Thyroid gland (tissue), 4 donors: ENCODE measurements around the gene TBC1D1. TPM values are rescaled to one million over a fixed set of nuclear protein-coding genes. Genes with fewer than 3 reads are reported as not detected.

Source experiments
- DNase-seq, 2 donors: peaks; one replicate each; pipeline ENCODE4 v3.0.0-alpha.2; 2019
- H3K27ac ChIP-seq, 3 donors: fragments of 200-600 bp; sonication (generic); 1 replicate in 2 of 3; 2 replicates in 1 of 3; pipeline ENCODE4 v1.5.1; 2016 to 2019; ENCODE audit warnings: mild to moderate bottlenecking in 1 of 3, moderate library complexity in 1 of 3
- H3K27me3 ChIP-seq: fragments of 200-600 bp; sonication (generic); one replicate; pipeline ENCODE4 v1.5.1; 2019
- H3K36me3 ChIP-seq, 2 donors: fragments of 200-600 bp; sonication (generic); one replicate each; pipeline ENCODE4 v1.5.1; 2016 to 2019
- H3K4me1 ChIP-seq, 2 donors: fragments of 200-600 bp; sonication (generic); one replicate each; pipeline ENCODE4 v1.5.1; 2017 to 2019
- H3K4me3 ChIP-seq, 3 donors: fragments of 200-600 bp; sonication (generic); replicated peaks in 1 of 3; 1 replicate in 2 of 3; 2 replicates in 1 of 3; pipeline ENCODE4 v1.5.1; 2016; ENCODE audit warnings: mild to moderate bottlenecking in 1 of 3
- H3K9me3 ChIP-seq: fragments of 200-600 bp; sonication (generic); one replicate; pipeline ENCODE4 v1.5.1; 2017
- POLR2A ChIP-seq, 2 donors: fragments of 450-650 bp; IDR thresholded peaks; one replicate each; pipeline ENCODE4 v1.6.1; 2017; ENCODE audit warnings: antibody characterized with exemption in 2 of 2, mild to moderate bottlenecking in 2 of 2, moderate library complexity in 1 of 2
- WGBS, 2 donors: methylation state at CpG; one replicate each; pipeline ENCODE4 v1.1.5; 2017; 5-methylcytosine and 5-hydroxymethylcytosine counted together
- intact Hi-C: fragments of 100-400 bp; cut with DNase I; formaldehyde crosslinking; loops from one replicate; pipeline ENCODE4 v1.15.1; 2023
- total RNA-seq, 4 donors: library from RNA; depleted of rRNA; stranded (reverse); fragments of >200 nt; gene quantifications; one replicate each; pipeline ENCODE4 v1.2.3, GENCODE V29; 2016
- TF ChIP-seq, protein P1 (sequence below), 6 experiments: fragments of 200-600 bp in 3 of 6; fragments of 450-650 bp in 3 of 6; sonication (generic) in 3 of 6; IDR thresholded peaks; one replicate each; pipeline ENCODE4 v1.5.1; 2016 to 2019; ENCODE audit warnings: antibody characterized with exemption in 6 of 6, mild to moderate bottlenecking in 2 of 6, inconsistent platforms in 1 of 6, moderate library complexity in 1 of 6

Gene TBC1D1
- total RNA-seq, 4 donors from 2014 or later: 192 to 284 (median 230) TPM

DNA sequence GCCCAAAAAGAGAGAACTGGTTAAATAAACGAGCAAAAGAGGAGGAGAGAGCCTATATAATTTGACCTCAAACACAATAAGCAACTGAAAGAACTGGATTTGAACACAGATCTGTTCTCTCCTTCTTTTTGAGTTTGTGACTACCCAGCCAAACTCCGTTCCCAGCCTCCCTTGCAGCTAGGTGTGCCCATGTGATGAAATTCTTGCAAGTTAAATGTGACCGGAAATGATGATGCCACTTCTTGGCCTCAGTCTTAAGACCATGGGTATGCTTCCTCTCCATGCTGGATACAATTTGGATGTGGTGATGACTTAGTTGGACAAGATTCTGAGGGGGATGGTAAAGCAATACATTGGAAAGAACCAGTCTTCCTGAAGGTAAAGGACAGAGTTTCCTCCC is 273.5 kb downstream of the TBC1D1 start:
- no peaks in the 10 kb centered on the region for H3K9me3 ChIP-seq
- no peaks in the 10 kb centered on the region for H3K27me3 ChIP-seq
- DNase-seq: no peak
- intact Hi-C loops: no loop called here
- H3K36me3 ChIP-seq: no peaks in the 10 kb centered on the region
- H3K4me1 ChIP-seq: peaks cover 0 to 7% of the 10 kb centered on the region in 2 donors
- no peak overlapping the region for H3K4me3 ChIP-seq
- TF ChIP-seq, protein P1, sequence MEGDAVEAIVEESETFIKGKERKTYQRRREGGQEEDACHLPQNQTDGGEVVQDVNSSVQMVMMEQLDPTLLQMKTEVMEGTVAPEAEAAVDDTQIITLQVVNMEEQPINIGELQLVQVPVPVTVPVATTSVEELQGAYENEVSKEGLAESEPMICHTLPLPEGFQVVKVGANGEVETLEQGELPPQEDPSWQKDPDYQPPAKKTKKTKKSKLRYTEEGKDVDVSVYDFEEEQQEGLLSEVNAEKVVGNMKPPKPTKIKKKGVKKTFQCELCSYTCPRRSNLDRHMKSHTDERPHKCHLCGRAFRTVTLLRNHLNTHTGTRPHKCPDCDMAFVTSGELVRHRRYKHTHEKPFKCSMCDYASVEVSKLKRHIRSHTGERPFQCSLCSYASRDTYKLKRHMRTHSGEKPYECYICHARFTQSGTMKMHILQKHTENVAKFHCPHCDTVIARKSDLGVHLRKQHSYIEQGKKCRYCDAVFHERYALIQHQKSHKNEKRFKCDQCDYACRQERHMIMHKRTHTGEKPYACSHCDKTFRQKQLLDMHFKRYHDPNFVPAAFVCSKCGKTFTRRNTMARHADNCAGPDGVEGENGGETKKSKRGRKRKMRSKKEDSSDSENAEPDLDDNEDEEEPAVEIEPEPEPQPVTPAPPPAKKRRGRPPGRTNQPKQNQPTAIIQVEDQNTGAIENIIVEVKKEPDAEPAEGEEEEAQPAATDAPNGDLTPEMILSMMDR (IDR thresholded peaks at IDR 0.05): no peak
- TF ChIP-seq POLR2A (IDR thresholded peaks at IDR 0.05): no peak
- H3K27ac ChIP-seq: no peak overlapping the region
- 90 to 91% methylated on average over 3 of the region's 3 CpGs for WGBS, 2 donors

DNA sequence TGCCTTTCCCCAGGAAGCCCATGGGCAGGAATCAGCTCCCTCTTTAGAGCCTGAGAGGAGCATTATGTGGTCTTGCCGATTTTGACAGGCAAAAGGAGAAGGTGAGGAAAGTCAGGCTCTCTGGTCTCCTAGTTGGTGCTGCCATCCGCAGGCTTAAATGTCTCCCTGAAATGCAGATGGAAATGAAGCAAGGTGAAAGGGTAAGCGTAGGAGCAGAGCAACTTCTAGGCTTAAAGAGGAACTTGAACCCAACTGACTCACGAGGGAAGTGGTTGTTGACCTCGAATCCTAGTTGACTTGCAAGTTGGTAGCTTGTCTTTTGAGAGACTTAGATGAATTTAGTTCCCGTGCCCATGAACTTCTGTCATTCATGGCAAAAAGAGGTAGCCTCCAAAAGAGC is 275.2 kb downstream of the TBC1D1 start:
- DNase-seq: no peak
- intact Hi-C loops: no loop called here
- Histone ChIP-seq H3K36me3 (no peaks in the 10 kb centered on the region), H3K27ac (no peak overlapping the region), H3K27me3 (no peaks in the 10 kb centered on the region), H3K9me3 (no peaks in the 10 kb centered on the region), H3K4me1 (peaks cover 0 to 4% of the 10 kb centered on the region in 2 donors), H3K4me3 (no peak overlapping the region)
- no peak for TF ChIP-seq POLR2A (IDR thresholded peaks at IDR 0.05)
- TF ChIP-seq, protein P1 (IDR thresholded peaks at IDR 0.05): no peak
- 74 to 77% methylated on average over 6 of the region's 6 CpGs for WGBS, 2 donors

DNA sequence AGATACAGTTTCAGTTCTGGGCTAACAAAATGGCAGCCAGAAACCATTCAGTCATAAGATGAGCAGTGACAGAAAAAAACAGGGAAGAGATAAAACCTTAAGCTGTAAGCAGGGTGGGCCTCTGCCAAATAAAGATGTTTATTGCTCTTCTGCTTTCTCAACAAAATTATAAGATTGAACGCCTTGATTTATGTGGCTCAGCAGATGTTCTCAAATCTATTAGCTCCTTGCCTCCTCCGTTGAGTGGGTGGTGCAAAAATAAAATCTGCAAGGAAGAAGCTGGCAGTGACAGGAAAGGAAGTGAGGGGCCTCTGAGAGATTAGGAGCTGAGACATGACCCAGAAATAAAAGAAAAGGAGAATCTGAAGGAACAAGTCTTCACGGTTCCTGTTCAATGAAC is 275.9 kb downstream of the TBC1D1 start:
- TF ChIP-seq, protein P1 (IDR thresholded peaks at IDR 0.05): no peak
- no peak for TF ChIP-seq POLR2A (IDR thresholded peaks at IDR 0.05)
- H3K4me3 ChIP-seq: no peak overlapping the region
- intact Hi-C loops: no loop called here
- no peaks in the 10 kb centered on the region for H3K36me3 ChIP-seq
- no peak overlapping the region for H3K27ac ChIP-seq
- H3K4me1 ChIP-seq: peaks cover 0 to 4% of the 10 kb centered on the region in 2 donors
- no peak for DNase-seq
- 76 to 81% methylated on average over 3 of the region's 3 CpGs for WGBS, 2 donors
- no peaks in the 10 kb centered on the region for H3K27me3 ChIP-seq
- no peaks in the 10 kb centered on the region for H3K9me3 ChIP-seq

DNA sequence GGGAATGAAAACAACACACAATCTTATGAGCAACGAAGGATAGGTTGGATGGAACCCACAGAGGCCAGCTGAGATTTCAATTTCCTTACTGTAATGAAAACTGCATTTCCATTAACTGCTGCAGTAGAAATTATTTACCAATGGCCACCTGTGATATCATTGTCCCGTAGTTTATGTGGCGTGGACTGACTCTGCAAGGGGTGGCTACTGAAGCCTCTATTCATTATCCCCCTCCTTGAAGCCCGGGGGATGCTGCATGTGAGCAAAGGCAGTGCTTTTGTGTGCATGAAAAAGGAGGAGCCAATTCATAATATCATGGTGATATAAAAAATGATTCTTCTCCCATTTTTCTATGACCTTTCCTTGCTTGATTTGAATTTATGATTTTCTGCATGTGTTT is 277.1 kb downstream of the TBC1D1 start:
- WGBS, 2 donors: 86 to 91% methylated on average over 4 of the region's 4 CpGs
- no peaks in the 10 kb centered on the region for H3K9me3 ChIP-seq
- DNase-seq: no peak
- H3K27me3 ChIP-seq: no peaks in the 10 kb centered on the region
- intact Hi-C loops: no loop called here
- no peaks in the 10 kb centered on the region for H3K36me3 ChIP-seq
- no peak overlapping the region for H3K4me3 ChIP-seq
- no peak overlapping the region for H3K27ac ChIP-seq
- no peaks in the 10 kb centered on the region for H3K4me1 ChIP-seq
- TF ChIP-seq, protein P1 (IDR thresholded peaks at IDR 0.05): no peak

DNA sequence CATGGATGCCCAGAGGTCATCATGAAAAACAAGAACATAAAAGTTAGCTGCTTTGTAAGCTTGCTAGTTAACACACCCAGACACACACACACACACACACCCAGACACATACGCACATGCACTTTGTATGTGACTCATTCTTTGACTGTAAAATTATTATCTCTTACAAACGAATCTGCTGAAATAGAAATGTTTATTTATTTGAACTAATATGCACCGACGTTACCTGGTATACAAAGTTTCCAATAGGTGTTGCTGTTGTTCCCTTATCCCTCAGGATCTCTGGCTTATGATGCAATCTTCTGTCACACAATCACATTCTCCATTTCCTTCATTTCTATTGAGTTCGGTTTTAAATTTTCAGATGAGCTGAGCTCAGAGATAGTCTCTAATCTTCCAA is 278.6 kb downstream of the TBC1D1 start:
- intact Hi-C loops: no loop called here

More for the DNA sequence above, 278.6 kb downstream of the TBC1D1 start:
- no peak for DNase-seq
- TF ChIP-seq, protein P1 (IDR thresholded peaks at IDR 0.05): no peak
- TF ChIP-seq POLR2A (IDR thresholded peaks at IDR 0.05): no peak
- H3K36me3 ChIP-seq: no peaks in the 10 kb centered on the region
- H3K9me3 ChIP-seq: no peaks in the 10 kb centered on the region
- H3K4me3 ChIP-seq: no peak overlapping the region
- no peak overlapping the region for H3K27ac ChIP-seq
- 81 to 88% methylated on average over 5 of the region's 5 CpGs for WGBS, 2 donors
- H3K27me3 ChIP-seq: no peaks in the 10 kb centered on the region
- H3K4me1 ChIP-seq: no peaks in the 10 kb centered on the region
